Hematopoietic multipotent progenitor cell treated with erythropoietin and hydrocortisone succinate and interleukin-3 and kit ligand, for 6 days (in vitro differentiated cells): ENCODE data around the gene PXN.
"Not testable (repeated sequence)": the region's sequence is repeated elsewhere in the genome, so short reads cannot be mapped to it uniquely, and the experiment has no call there.

ENCODE experiments used
- DNase-seq: peaks from one replicate; pipeline ENCODE4 v3.0.0-alpha.2; 2015

PXN gene

GRCh38 chr12:120204171-120204570 is 61.4 kb downstream of the PXN start:
- DNase-seq = no peak

GRCh38 chr12:120200364-120200800 is 65.1 kb downstream of the PXN start:
- DNase-seq = no peak

GRCh38 chr12:120199595-120200306 is 65.8 kb downstream of the PXN start:
- DNase-seq = peak; percentile 47

GRCh38 chr12:120199025-120199424 is 66.5 kb downstream of the PXN start:
- peak; percentile 18 for DNase-seq

- no peak for DNase-seq
These were observed 68.0 kb downstream of the PXN start for GRCh38 chr12:120197542-120197887.

GRCh38 chr12:120196817-120197541 is 68.6 kb downstream of the PXN start:
- DNase-seq = peak; percentile 35

GRCh38 chr12:120196363-120196762 is 69.2 kb downstream of the PXN start:
- peak; percentile 19 for DNase-seq

GRCh38 chr12:120194534-120195395 is 70.8 kb downstream of the PXN start, which contains the start of gene GCN1:
Gene GCN1 (minus strand): TSS chr12:120194715. CDS start chr12:120194697, 18 bp downstream.
- peak; percentile 87 for DNase-seq

- no peak for DNase-seq
These were observed 71.3 kb downstream of the PXN start for GRCh38 chr12:120194226-120194533.

GRCh38 chr12:120193286-120193685 is 72.2 kb downstream of the PXN start:
- DNase-seq = not testable (repeated sequence)

- no peak for DNase-seq
These were observed 74.5 kb downstream of the PXN start for GRCh38 chr12:120190985-120191480.

GRCh38 chr12:120190386-120190785 is 75.1 kb downstream of the PXN start:
- no peak for DNase-seq

GRCh38 chr12:120186654-120187053 is 78.9 kb downstream of the PXN start:
- DNase-seq = no peak

GRCh38 chr12:120183211-120183631 is 82.3 kb downstream of the PXN start:
- DNase-seq = no peak

GRCh38 chr12:120181991-120182631 is 83.4 kb downstream of the PXN start:
- no peak for DNase-seq

- DNase-seq = no peak
These were observed 84.6 kb downstream of the PXN start for GRCh38 chr12:120180975-120181374.

GRCh38 chr12:120175537-120175936 is 90.0 kb downstream of the PXN start:
- DNase-seq = no peak

GRCh38 chr12:120175062-120175461 is 90.5 kb downstream of the PXN start:
- DNase-seq = no peak

GRCh38 chr12:120172053-120172452 is 93.5 kb downstream of the PXN start:
- no peak for DNase-seq

- no peak for DNase-seq
These were observed 94.9 kb downstream of the PXN start for GRCh38 chr12:120170631-120171030.

GRCh38 chr12:120169946-120170345 is 95.6 kb downstream of the PXN start:
- no peak for DNase-seq

GRCh38 chr12:120168337-120168736 is 97.2 kb downstream of the PXN start:
- DNase-seq = no peak
